Stimulated activated naive CD4-positive, alpha-beta T cell (primary cell): Measurements from ENCODE around the gene MCF2L2.
A peak's percentile ranks its signal among the peaks of the same experiment; 100 is the strongest.
"Not testable (repeated sequence)": the region's sequence is repeated elsewhere in the genome, so short reads cannot be mapped to it uniquely, and the experiment has no call there.

ENCODE experiments used
- DNase-seq, 6 experiments: peaks; one replicate each; lab custom pipeline; 2025; lab: John Stamatoyannopoulos, UW

MCF2L2 gene

DNA sequence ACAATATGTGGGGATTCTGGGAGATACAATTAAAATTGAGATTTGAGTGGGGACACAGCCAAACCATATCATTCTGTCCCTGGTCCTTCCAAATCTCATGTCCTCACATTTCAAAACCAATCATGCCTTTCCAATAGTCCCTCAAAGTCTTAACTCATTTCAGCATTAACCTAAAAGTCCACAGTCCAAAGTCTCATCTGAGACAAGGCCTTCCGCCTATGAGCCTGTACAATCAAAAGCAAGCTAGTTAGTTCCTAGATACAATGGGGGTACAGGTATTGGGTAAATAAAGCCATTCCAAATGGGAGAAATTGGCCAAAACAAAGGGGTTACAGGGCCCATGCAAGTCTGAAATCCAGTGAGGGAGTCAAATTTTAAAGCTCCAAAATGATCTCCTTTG lies 260.4 kb downstream of the MCF2L2 start:
- DNase-seq: not testable (repeated sequence)

GRCh38 chr3:183163563-183163962 lies 264.9 kb downstream of the MCF2L2 start:
- DNase-seq: no peak

DNA sequence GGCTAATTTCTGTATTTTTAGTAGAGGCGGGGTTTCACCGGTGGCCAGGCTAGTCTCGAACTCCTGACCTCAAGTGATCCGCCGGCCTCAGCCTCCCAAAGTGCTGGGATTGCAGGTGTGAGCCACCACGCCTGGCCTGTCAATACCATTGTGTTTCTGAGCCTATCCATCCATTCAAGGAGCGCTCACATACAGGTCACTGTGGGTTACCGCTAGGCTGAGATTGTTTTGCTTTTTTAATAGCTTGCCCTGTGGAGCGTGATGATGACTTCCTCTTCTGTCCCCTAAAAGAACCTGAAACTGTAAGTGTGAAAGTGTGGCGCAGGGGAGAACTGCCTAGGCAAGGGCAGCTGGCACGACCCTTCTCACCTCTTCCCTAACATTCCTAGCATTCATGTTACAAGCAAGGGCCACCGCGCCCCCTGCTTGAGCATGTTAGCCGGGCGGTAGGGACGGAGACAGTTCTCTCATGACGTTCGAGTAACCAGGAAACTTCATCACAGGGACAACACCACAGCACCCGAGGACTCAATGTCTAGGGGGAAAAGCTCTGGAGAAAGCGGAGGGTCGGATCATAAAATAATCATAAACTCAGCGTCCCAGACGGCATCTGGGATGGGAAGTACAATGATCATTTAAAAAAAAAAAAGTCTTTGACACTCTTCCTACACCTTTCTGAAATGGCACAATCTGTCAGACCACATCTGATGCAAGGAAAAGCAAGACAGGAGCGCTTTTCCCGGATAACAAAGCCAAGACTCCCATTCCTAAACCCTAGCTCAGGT lies 266.7 kb downstream of the MCF2L2 start:
- peak in 2 of 6 experiments; percentile 11 to 28 for DNase-seq

GRCh38 chr3:183160616-183161015 lies 267.8 kb downstream of the MCF2L2 start:
- DNase-seq: no peak

GRCh38 chr3:183159333-183159732 lies 269.1 kb downstream of the MCF2L2 start:
- no peak for DNase-seq

- no peak for DNase-seq
These were observed 269.8 kb downstream of the MCF2L2 start for GRCh38 chr3:183158551-183159006.

- no peak for DNase-seq
These were observed 270.3 kb downstream of the MCF2L2 start for GRCh38 chr3:183158113-183158512.

DNA sequence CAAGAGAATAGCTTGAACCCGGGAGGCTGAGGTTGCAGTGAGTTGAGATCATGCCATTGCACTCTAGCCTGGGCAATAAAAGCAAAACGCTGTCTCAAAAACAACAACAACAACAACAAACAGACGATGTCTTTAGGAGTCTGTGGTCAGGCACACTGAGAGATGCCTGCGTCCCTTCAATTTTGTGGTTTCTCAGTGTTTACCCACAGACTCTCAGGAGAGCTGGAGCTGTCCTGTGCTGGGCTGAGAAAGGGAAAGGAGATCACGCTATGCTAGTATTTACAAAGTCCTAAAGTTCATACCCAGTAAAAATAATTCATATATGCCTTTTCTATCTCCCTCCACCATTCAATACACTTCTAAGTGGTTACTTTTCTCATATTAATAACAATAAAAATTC lies 272.2 kb downstream of the MCF2L2 start:
- no peak for DNase-seq

DNA sequence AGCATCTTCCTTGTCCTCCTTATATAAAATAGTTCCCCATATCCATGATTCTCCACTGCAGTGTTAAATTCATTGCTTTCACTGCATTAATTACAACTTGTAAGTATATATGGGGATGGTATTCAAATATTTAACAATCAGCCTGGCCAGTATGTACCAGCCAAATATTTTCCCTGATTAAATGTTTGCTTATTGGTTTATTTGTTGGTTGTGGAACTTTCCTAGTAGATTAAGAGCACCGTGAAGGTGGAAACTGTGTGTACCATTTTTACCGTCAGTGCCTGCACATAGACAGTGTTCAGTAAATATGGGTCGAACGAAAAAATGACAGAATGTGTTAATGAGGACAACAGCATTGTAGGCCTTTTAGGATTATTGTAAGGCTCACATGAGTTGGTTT lies 272.9 kb downstream of the MCF2L2 start:
- no peak for DNase-seq

DNA sequence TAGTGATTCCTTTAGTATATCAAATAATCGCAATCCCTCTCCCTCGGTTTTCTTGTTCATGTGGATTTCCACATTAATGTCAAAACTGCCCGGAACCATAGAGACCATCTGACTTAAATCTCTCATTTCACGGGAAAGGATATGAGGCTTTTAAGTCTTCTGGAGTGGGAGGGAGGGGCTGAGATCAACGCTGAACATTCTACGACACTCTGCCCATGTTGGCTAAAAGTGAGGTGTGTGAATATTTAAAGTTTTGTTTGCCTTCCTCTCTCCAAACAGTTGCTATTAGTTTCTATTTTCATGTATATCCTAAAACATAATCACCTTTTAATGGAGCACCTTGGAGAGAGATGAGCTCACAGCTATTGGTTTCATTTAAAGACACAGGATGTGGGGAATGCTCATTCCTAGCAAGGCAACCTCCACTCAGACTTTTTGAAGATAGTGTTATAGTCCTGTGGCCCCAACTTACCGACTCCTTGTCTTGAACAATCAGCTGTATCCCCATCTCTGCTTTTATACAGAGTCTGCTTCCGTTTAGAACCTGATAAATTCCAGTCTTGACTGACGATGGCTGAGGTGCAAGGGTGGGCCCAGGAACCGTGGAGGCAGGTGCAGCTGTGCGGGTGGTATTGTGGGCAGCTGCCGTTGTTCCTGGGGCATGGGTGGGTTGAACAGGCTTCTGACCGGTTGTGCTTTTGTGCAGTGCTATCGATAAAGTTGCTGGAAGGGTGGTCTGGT lies 275.0 kb downstream of the MCF2L2 start:
- no peak for DNase-seq

GRCh38 chr3:183151821-183152351 lies 276.5 kb downstream of the MCF2L2 start:
- no peak for DNase-seq

- no peak for DNase-seq
These were observed 277.3 kb downstream of the MCF2L2 start for GRCh38 chr3:183151086-183151485.

- DNase-seq: no peak
These were observed 278.3 kb downstream of the MCF2L2 start for GRCh38 chr3:183149915-183150750.

- DNase-seq: no peak
These were observed 280.4 kb downstream of the MCF2L2 start for GRCh38 chr3:183148056-183148455.

DNA sequence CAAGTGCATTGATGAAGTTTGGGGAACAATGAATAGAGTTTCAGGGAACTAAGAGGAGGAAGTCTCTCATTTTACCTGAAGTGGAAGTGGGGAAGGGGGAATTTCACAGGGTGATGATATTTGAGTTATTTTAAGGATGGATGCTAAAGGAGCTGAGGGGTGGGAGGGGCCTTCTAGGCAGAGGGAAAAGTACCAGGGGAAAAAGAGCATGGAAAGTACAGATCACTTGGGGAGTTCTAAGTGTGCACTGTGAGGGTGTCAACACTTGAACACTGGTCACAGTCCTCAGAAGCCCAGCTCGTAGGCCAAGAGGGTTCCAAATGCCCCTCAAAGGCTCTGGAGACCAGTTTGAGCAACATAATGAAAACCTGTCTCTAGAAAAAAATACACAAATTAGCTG lies 284.1 kb downstream of the MCF2L2 start:
- DNase-seq: no peak

DNA sequence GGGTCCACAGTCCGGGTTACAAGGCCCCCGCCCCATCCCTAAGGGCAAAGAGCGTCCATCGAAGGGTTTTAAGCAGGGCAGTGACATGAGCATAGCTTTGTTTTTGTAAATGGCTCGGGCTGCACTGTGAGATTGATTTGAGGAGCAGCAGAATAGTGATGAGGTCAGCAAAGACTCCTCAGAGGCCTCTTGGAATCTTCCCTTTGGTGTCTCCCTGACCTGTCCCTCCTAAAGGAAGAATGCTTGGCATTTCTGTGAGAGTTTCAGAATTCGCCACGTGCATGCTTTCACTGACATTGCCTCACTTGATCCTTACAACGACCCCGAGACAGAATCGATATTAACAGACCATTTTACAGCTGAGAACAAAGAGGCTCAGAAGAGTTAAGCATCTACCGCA lies 286.2 kb downstream of the MCF2L2 start:
- DNase-seq: no peak

DNA sequence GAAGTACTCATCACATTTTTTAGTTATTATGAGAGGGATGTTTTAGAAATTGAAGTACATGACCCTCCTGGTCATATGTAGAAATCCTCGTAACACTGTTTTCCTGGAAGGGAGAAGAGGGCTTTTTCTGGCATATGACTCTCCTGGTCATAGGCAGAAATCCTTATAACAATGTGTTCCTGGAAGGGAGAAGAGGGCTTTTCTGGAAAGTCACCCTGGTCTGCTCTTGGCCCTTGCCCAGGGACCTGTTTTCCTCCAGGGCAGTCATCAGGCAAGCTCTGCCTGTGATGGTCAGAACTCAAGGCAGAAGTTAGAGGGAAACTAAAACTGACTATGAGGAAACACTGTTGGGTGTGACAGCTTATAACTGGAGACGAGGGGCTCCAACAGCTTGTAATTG lies 293.6 kb downstream of the MCF2L2 start:
- DNase-seq: no peak

- DNase-seq: no peak
These were observed 296.0 kb downstream of the MCF2L2 start for GRCh38 chr3:183132409-183132808.

GRCh38 chr3:183131735-183132134 lies 296.7 kb downstream of the MCF2L2 start:
- DNase-seq: no peak

GRCh38 chr3:183131186-183131725 lies 297.2 kb downstream of the MCF2L2 start:
- DNase-seq: no peak

GRCh38 chr3:183129243-183129642 lies 299.2 kb downstream of the MCF2L2 start:
- DNase-seq: no peak

- DNase-seq: no peak
These were observed 299.7 kb downstream of the MCF2L2 start for GRCh38 chr3:183128709-183129108.
